ENCODE results near the gene PDE4D.

GRCh38 chr5:59600153-59600552, 293.4 kb downstream of the PDE4D start:
- TF ChIP-seq, protein P1, sequence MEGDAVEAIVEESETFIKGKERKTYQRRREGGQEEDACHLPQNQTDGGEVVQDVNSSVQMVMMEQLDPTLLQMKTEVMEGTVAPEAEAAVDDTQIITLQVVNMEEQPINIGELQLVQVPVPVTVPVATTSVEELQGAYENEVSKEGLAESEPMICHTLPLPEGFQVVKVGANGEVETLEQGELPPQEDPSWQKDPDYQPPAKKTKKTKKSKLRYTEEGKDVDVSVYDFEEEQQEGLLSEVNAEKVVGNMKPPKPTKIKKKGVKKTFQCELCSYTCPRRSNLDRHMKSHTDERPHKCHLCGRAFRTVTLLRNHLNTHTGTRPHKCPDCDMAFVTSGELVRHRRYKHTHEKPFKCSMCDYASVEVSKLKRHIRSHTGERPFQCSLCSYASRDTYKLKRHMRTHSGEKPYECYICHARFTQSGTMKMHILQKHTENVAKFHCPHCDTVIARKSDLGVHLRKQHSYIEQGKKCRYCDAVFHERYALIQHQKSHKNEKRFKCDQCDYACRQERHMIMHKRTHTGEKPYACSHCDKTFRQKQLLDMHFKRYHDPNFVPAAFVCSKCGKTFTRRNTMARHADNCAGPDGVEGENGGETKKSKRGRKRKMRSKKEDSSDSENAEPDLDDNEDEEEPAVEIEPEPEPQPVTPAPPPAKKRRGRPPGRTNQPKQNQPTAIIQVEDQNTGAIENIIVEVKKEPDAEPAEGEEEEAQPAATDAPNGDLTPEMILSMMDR (IDR thresholded peaks at IDR 0.05; ENCODE audit: low read length) = no peak
- no peak for TF ChIP-seq EZH2 (optimal IDR thresholded peaks at IDR 0.05; ENCODE audit: low read depth, low read length)
- no peak for TF ChIP-seq EZH2phosphoT487 (IDR thresholded peaks at IDR 0.05; ENCODE audit: low read length)

All from MM.1S (cell line).